Chondrocyte (in vitro differentiated cells): ENCODE results near the gene OR6N1. TPM values are rescaled to one million over a fixed set of nuclear protein-coding genes. Genes with fewer than 3 reads are reported as not detected.

Experiments used
- DNase-seq: peaks from one replicate; pipeline ENCODE4 v3.0.0; 2021; ENCODE audit warnings: mixed read lengths, low spot score
- H3K27ac Mint-ChIP-seq: one replicate; pipeline ENCODE4 v1.8.0; 2021; ENCODE audit warnings: mild to moderate bottlenecking, moderate library complexity, mixed read lengths; ENCODE audit not compliant: unreplicated experiment
- H3K27me3 Mint-ChIP-seq: 2 replicates; pipeline ENCODE4 v1.8.0; 2021; ENCODE audit warnings: low read depth, mixed read lengths
- H3K36me3 Mint-ChIP-seq: 2 replicates; pipeline ENCODE4 v1.8.0; 2021; ENCODE audit warnings: low read depth, mixed read lengths
- H3K4me1 Mint-ChIP-seq: 2 replicates; pipeline ENCODE4 v1.8.0; 2021; ENCODE audit warnings: low read depth, mild to moderate bottlenecking, mixed read lengths
- H3K4me3 Mint-ChIP-seq: one replicate; pipeline ENCODE4 v1.8.0; 2021; ENCODE audit warnings: mild to moderate bottlenecking, moderate library complexity, mixed read lengths; ENCODE audit not compliant: unreplicated experiment
- H3K9me3 Mint-ChIP-seq: 2 replicates; pipeline ENCODE4 v1.8.0; 2021; ENCODE audit warnings: low read depth, mixed read lengths
- CTCF ChIP-seq: fragments of 200-600 bp; sonication (generic); IDR thresholded peaks from 2 replicates; pipeline ENCODE4 v1.5.0; 2021; ENCODE audit warnings: antibody characterized with exemption, mild to moderate bottlenecking, moderate library complexity
- long read RNA-seq: library from polyadenylated mRNA; stranded (forward); transcript quantifications from one replicate; pipeline ENCODE4 v2.0.0, GENCODE V29; 2021
- total RNA-seq: library from RNA; stranded (reverse); gene quantifications from 3 replicates; pipeline ENCODE4 v1.2.1, GENCODE V29; 2021

OR6N1 gene, protein sequence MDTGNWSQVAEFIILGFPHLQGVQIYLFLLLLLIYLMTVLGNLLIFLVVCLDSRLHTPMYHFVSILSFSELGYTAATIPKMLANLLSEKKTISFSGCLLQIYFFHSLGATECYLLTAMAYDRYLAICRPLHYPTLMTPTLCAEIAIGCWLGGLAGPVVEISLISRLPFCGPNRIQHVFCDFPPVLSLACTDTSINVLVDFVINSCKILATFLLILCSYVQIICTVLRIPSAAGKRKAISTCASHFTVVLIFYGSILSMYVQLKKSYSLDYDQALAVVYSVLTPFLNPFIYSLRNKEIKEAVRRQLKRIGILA
- total RNA-seq, result not detected in 3 replicates
- long read RNA-seq, result 0 reads

GRCh38 chr1:158771950-158772866, at the start of gene OR6N1:
OR6N1 (minus strand) TSS chr1:158772195; CDS start chr1:158766682, 5,513 bp downstream.
- H3K4me1 Mint-ChIP-seq, result no peaks in the 10 kb centered on the region
- H3K9me3 Mint-ChIP-seq, result no peaks in the 10 kb centered on the region
- H3K27ac Mint-ChIP-seq, result no peak within 1 kb of the TSS
- H3K4me3 Mint-ChIP-seq, result no peak within 1 kb of the TSS
- peaks cover 6% of the 10 kb centered on the region for H3K27me3 Mint-ChIP-seq
- no peak for DNase-seq
- H3K36me3 Mint-ChIP-seq, result no peaks in the 10 kb centered on the region
- TF ChIP-seq CTCF, result no peak

DNA sequence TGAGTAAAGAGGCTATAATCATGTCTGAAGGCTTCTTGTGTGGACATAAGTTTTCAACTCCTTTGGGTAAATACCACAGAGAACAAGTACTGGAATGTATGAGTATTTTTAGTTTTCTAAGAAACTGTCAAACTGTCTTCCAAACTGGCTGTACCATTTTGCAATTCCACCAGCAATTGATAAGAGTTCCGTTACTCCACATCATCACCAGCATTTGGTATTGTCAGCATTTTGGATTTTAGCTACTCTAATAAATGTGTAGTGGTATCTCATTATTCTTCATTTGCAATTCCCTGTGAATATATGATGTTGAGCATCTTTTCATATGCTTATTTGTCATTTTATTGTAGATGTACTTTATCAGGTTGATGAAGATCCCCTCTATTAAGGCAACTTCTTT, 49.7 kb upstream of the OR6N1 start:
- H3K9me3 Mint-ChIP-seq, result no peaks in the 10 kb centered on the region
- no peak overlapping the region for H3K27ac Mint-ChIP-seq
- H3K36me3 Mint-ChIP-seq, result no peaks in the 10 kb centered on the region
- H3K27me3 Mint-ChIP-seq, result peaks cover 3% of the 10 kb centered on the region
- no peak for DNase-seq
- H3K4me1 Mint-ChIP-seq, result no peaks in the 10 kb centered on the region
- no peak for TF ChIP-seq CTCF
- no peak overlapping the region for H3K4me3 Mint-ChIP-seq

- Mint-ChIP-seq H3K36me3 (no peaks in the 10 kb centered on the region), H3K9me3 (no peaks in the 10 kb centered on the region), H3K4me3 (no peak overlapping the region), H3K4me1 (no peaks in the 10 kb centered on the region), H3K27ac (no peak overlapping the region), H3K27me3 (peaks cover 3% of the 10 kb centered on the region)
- no peak for DNase-seq
- TF ChIP-seq CTCF, result no peak
These were observed 47.8 kb upstream of the OR6N1 start for GRCh38 chr1:158819461-158820443.

DNA sequence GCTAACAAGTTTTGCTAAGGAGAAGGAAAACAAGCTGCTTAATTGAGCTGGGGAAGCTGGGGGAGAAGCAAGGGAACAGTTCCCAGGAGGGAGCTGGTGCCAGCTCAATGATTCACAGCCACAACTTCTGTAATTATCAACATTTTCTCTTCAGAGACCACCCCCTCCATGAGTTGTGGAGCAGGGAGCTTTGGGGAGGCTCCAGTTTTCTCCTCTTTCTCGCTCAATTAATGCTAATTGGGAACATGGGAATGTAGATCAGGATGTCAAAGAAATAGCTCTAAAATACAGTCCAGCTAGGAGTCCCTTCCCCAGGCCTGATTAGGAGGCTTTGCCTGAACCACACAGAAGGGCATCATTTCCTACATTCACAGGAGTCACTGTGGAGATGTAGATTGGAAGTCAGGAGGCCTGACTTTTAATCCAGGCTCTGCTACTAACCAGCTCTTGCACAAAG, 47.0 kb upstream of the OR6N1 start:
- no peak overlapping the region for H3K27ac Mint-ChIP-seq

More for the DNA sequence above, 47.0 kb upstream of the OR6N1 start:
- H3K9me3 Mint-ChIP-seq, result no peaks in the 10 kb centered on the region
- H3K4me3 Mint-ChIP-seq, result no peak overlapping the region
- no peak for TF ChIP-seq CTCF
- peaks cover 3% of the 10 kb centered on the region for H3K27me3 Mint-ChIP-seq
- DNase-seq, result no peak
- H3K4me1 Mint-ChIP-seq, result no peaks in the 10 kb centered on the region
- no peaks in the 10 kb centered on the region for H3K36me3 Mint-ChIP-seq
